Subcutaneous adipose tissue (tissue), 4 donors: ENCODE measurements around the gene DLG2. TPM values are rescaled to one million over a fixed set of nuclear protein-coding genes. Genes with fewer than 3 reads are reported as not detected.

ENCODE experiments used
- CTCF ChIP-seq: fragments of 450-650 bp; IDR thresholded peaks from one replicate; pipeline ENCODE4 v1.5.1; 2016; ENCODE audit warnings: low read depth, mild to moderate bottlenecking, control low read depth, antibody characterized with exemption, moderate library complexity
- total RNA-seq, 4 donors: library from RNA; depleted of rRNA; stranded (reverse); fragments of >200 nt; gene quantifications; one replicate each; pipeline ENCODE4 v1.1.0, GENCODE V29; 2016

DLG2 gene
- total RNA-seq, 4 donors from 2014 or later = 3.6 to 7.0 (median 6.1) TPM

- no peak for TF ChIP-seq CTCF
Measured at GRCh38 chr11:85534806-85535205, 92.3 kb downstream of the DLG2 start.

GRCh38 chr11:85531191-85531897 lies 95.8 kb downstream of the DLG2 start:
- TF ChIP-seq CTCF = no peak

- no peak for TF ChIP-seq CTCF
Measured at GRCh38 chr11:85530634-85531033, 96.5 kb downstream of the DLG2 start.

- no peak for TF ChIP-seq CTCF
Measured at GRCh38 chr11:85526564-85526963, 100.6 kb downstream of the DLG2 start.

GRCh38 chr11:85525686-85526085 lies 101.5 kb downstream of the DLG2 start:
- no peak for TF ChIP-seq CTCF

GRCh38 chr11:85517272-85517671 lies 109.9 kb downstream of the DLG2 start:
- TF ChIP-seq CTCF = no peak

GRCh38 chr11:85495918-85496317 lies 131.2 kb downstream of the DLG2 start:
- TF ChIP-seq CTCF = no peak
